NB4 (cell line): ENCODE results near the gene TNFAIP1.

Source experiments
- MAX ChIP-seq: IDR thresholded peaks from 2 replicates; pipeline ENCODE4 v1.6.1; 2011; ENCODE audit warnings: low read depth, low read length
- MYC ChIP-seq: IDR thresholded peaks from 2 replicates; pipeline ENCODE4 v1.6.1; 2011; ENCODE audit warnings: low read depth, low read length
- POLR2A ChIP-seq: IDR thresholded peaks from 2 replicates; pipeline ENCODE4 v1.6.1; 2011; ENCODE audit warnings: mild to moderate bottlenecking; ENCODE audit not compliant: insufficient read length; ENCODE audit errors: extremely low read depth
- TF ChIP-seq, protein P1 (sequence below): IDR thresholded peaks from one replicate; pipeline ENCODE4 v1.5.1; 2012; ENCODE audit warnings: low read depth, low read length

DNA sequence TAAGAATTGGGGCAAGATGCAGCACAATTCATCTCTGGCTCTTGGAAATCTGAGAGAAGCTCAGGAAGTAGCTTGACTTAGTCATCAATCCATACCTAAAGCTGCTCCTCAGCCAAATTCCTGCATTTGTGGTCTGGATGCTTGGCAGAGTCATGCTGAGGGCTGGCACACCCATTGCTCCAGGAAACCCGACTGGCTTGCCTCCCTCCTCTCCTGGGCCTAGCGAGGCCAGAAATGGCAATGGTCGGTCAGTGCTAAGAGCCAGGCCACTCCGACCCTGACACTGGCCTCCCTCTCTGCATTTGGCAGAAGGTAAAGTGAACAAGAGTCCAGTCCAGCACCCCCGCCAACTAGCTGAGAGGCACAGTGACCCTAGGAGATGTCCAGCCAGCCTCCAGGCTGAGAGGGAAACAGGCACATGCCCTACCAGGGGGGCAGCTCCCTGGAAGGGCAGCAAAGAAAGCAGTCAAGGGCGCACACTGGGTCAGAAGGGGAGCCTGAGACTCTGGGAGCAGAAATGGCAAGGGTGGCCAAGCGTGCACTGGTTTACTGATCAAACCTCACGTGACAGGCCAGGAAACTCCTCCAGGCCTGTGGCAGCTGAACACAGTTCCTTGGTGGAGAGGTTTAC lies 11.8 kb downstream of the TNFAIP1 start:
- TF ChIP-seq, protein P1, sequence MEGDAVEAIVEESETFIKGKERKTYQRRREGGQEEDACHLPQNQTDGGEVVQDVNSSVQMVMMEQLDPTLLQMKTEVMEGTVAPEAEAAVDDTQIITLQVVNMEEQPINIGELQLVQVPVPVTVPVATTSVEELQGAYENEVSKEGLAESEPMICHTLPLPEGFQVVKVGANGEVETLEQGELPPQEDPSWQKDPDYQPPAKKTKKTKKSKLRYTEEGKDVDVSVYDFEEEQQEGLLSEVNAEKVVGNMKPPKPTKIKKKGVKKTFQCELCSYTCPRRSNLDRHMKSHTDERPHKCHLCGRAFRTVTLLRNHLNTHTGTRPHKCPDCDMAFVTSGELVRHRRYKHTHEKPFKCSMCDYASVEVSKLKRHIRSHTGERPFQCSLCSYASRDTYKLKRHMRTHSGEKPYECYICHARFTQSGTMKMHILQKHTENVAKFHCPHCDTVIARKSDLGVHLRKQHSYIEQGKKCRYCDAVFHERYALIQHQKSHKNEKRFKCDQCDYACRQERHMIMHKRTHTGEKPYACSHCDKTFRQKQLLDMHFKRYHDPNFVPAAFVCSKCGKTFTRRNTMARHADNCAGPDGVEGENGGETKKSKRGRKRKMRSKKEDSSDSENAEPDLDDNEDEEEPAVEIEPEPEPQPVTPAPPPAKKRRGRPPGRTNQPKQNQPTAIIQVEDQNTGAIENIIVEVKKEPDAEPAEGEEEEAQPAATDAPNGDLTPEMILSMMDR = no peak
- no peak for TF ChIP-seq MYC
- TF ChIP-seq POLR2A = no peak
- TF ChIP-seq MAX = no peak
